Heart left ventricle (tissue), 16 donors: ENCODE measurements around the gene CC2D2A. TPM values are rescaled to one million over a fixed set of nuclear protein-coding genes. Genes with fewer than 3 reads are reported as not detected.
A peak's percentile ranks its signal among the peaks of the same experiment; 100 is the strongest.

Source experiments
- ATAC-seq, 4 donors: fragments of 200-7000 bp; cut with Tn5 transposase; one replicate each; pipeline ENCODE4 v1.9.1; 2020 to 2022; ENCODE audit warnings: moderate library complexity in 4 of 4, mild to moderate bottlenecking in 3 of 4, moderate number of reproducible peaks in 1 of 4
- DNase-seq, 5 donors: peaks; one replicate each; pipeline ENCODE4 v3.0.0-alpha.2; 2020
- H3K27ac ChIP-seq, 12 donors: fragments of 200-600 bp; sonication (generic) in 4 of 12; one replicate each; pipeline versions ENCODE4 v1.5.0 to v1.8.0; 2016 to 2022; ENCODE audit warnings: mild to moderate bottlenecking in 2 of 12
- H3K27me3 ChIP-seq, 9 donors: fragments of 200-600 bp; sonication (generic) in 2 of 9; one replicate each; pipeline versions ENCODE4 v1.5.1 to v1.8.0; 2016 to 2022; ENCODE audit warnings: mild to moderate bottlenecking in 3 of 9
- H3K36me3 ChIP-seq, 9 donors: fragments of 200-600 bp; sonication (generic) in 2 of 9; one replicate each; pipeline versions ENCODE4 v1.5.0 to v1.8.0; 2018 to 2022; ENCODE audit warnings: mild to moderate bottlenecking in 2 of 9
- H3K4me1 ChIP-seq, 12 donors: fragments of 200-600 bp; sonication (generic) in 4 of 12; one replicate each; pipeline versions ENCODE4 v1.5.0 to v1.8.0; 2016 to 2022; ENCODE audit warnings: mild to moderate bottlenecking in 3 of 12
- H3K4me3 ChIP-seq, 12 donors: fragments of 200-600 bp; sonication (generic) in 4 of 12; one replicate each; pipeline versions ENCODE4 v1.5.0 to v1.8.0; 2017 to 2022; ENCODE audit warnings: mild to moderate bottlenecking in 9 of 12, moderate library complexity in 4 of 12
- H3K9me3 ChIP-seq, 12 donors: fragments of 200-600 bp; sonication (generic) in 4 of 12; one replicate each; pipeline versions ENCODE4 v1.5.0 to v1.8.0; 2016 to 2022; ENCODE audit warnings: mild to moderate bottlenecking in 1 of 12
- CTCF ChIP-seq, 12 donors: fragments of 200-600 bp; sonication (generic) in 4 of 12; IDR thresholded peaks; one replicate each; pipeline versions ENCODE4 v1.5.0 to v1.8.0; 2018 to 2022; ENCODE audit warnings: antibody characterized with exemption in 12 of 12, mild to moderate bottlenecking in 5 of 12
- POLR2A ChIP-seq, 2 donors: fragments of 450-650 bp; IDR thresholded peaks; one replicate each; pipeline ENCODE4 v1.6.1; 2017; ENCODE audit warnings: antibody characterized with exemption in 2 of 2, mild to moderate bottlenecking in 2 of 2, moderate library complexity in 2 of 2
- WGBS, 4 donors: extraction: QIAGEN DNeasy Blood & Tissue Kit in 2 of 4; methylation state at CpG; one replicate each; pipeline versions ENCODE4 v1.1.5 to v1.1.7; 2013 to 2018; 5-methylcytosine and 5-hydroxymethylcytosine counted together
- intact Hi-C, 10 donors: fragments of 100-400 bp; cut with DNase I; formaldehyde crosslinking; loops; one replicate each; pipeline versions ENCODE4 v1.11.1 to v1.14.2; 2022
- polyA plus RNA-seq, 2 donors: library from polyadenylated mRNA; stranded (reverse); fragments of 200-250 nt; gene quantifications; one replicate each; pipeline ENCODE4 v1.2.3, GENCODE V29; 2013
- total RNA-seq, 9 donors: library from RNA; depleted of rRNA in 2 of 9; stranded (reverse); fragments of >200 nt in 2 of 9; fragmentation: NEBNext Ultra II Directional in 3 of 9; extraction: Animal tissue kit (Norgen Biotek cat#: 25700) in 3 of 9; gene quantifications; one replicate each; pipeline versions ENCODE4 v1.1.0 to v1.2.4, GENCODE V29; 2016 to 2023
- donor health status: ischemic (EF 13 %, LVEDD 7.1; RV severe dilation, severe dysfunction).
- donor health status: healthy with polysubstance abuse.
- donor health status: DM: no; HTN: yes; CAD: no.
- donor health status: DM: no; HTN: no; CAD: no.
- donor health status: ischemic (EF 25% LVEDD 6.9; RV normal size, moderate dysfunction).
- donor health status: ischemic (EF 25% LVEDD 5.7; RV mildly dilated, moderate dysfunction).
- donor health status: healthy.
- donor health status: DM: yes; HTN: yes; CAD: no.
- donor health status: ischemic (EF 35%, LVEDD 5.7; RV mildly dilated, moderate dysfunction).
- donor health status: nonischemic (EF 11% LVEDD 7.7; RV severe dilation, severe dysfunction).
- donor health status: DM: yes; HTN: yes; CAD: no.
- donor health status: PGD.
- donor health status: ischemic (EF 29% LVEDD 5.4; RV normal size, mild dysfunction).
- donor health status: nonischemic (EF 23%, LVEDD 6.1; RV moderate dilation, normal function).

The CC2D2A gene
- total and polyA plus RNA-seq, 11 donors, result 3.1 to 14.4 (median 8.4) TPM

- H3K27ac ChIP-seq, result no peak overlapping the region
- 93 to 96% (median 94%) methylated on average over 1 of the region's 1 CpG for WGBS, 4 donors
- no peak for DNase-seq
- H3K9me3 ChIP-seq, result peaks cover 0 to 4% (median 0%) of the 10 kb centered on the region in 12 donors
- peaks cover 0 to 100% (median 97%) of the 10 kb centered on the region in 9 donors for H3K36me3 ChIP-seq
- intact Hi-C loops, result no loop called here
- H3K4me1 ChIP-seq, result peaks cover 0 to 2% (median 0%) of the 10 kb centered on the region in 12 donors
- ATAC-seq, result no peak
- no peaks in the 10 kb centered on the region for H3K27me3 ChIP-seq
- no peak overlapping the region for H3K4me3 ChIP-seq
- TF ChIP-seq CTCF (IDR thresholded peaks at IDR 0.05) (no peak), POLR2A (IDR thresholded peaks at IDR 0.05) (no peak)
These were observed 167.1 kb downstream of the CC2D2A start for GRCh38 chr4:15636818-15637217.

- H3K4me3 ChIP-seq, result no peak overlapping the region
- peaks cover 0 to 6% (median 0%) of the 10 kb centered on the region in 12 donors for H3K4me1 ChIP-seq
- ATAC-seq (no peak), DNase-seq (no peak)
- intact Hi-C loops, result no loop called here
- H3K27ac ChIP-seq, result no peak overlapping the region
- no peaks in the 10 kb centered on the region for H3K27me3 ChIP-seq
- peaks cover 0 to 88% (median 85%) of the 10 kb centered on the region in 9 donors for H3K36me3 ChIP-seq
- no peak for TF ChIP-seq POLR2A (IDR thresholded peaks at IDR 0.05)
- no peak for TF ChIP-seq CTCF (IDR thresholded peaks at IDR 0.05)
- 94 to 95% (median 95%) methylated on average over 6 of the region's 6 CpGs for WGBS, 4 donors
- H3K9me3 ChIP-seq, result no peaks in the 10 kb centered on the region
These were observed 168.7 kb downstream of the CC2D2A start for GRCh38 chr4:15638418-15638817.

GRCh38 chr4:15648600-15648999 lies 178.9 kb downstream of the CC2D2A start:
- intact Hi-C loops, result loop anchor here in 5 of 10 donors (2.0 to 10.0 kb wide), 5 partner anchors 154 to 411 kb away; no protein-coding TSS in a partner anchor
- no peak for ATAC-seq

More at GRCh38 chr4:15648600-15648999, 178.9 kb downstream of the CC2D2A start:
- DNase-seq, result no peak
- H3K27me3 ChIP-seq, result no peaks in the 10 kb centered on the region
- H3K36me3 ChIP-seq, result peaks cover 0 to 6% (median 0%) of the 10 kb centered on the region in 9 donors
- WGBS, 4 donors, result 44 to 62% (median 58%) methylated on average over 2 of the region's 2 CpGs
- H3K4me3 ChIP-seq, result no peak overlapping the region
- no peak for TF ChIP-seq CTCF (IDR thresholded peaks at IDR 0.05)
- no peaks in the 10 kb centered on the region for H3K9me3 ChIP-seq
- H3K27ac ChIP-seq, result peak overlapping the region in 1 of 12 donors; percentile 98
- H3K4me1 ChIP-seq, result peaks cover 6 to 90% (median 56%) of the 10 kb centered on the region in 12 donors
